GM18907 (cell line): Measurements from ENCODE around the gene TCEAL3.
"Not testable (repeated sequence)": the region's sequence is repeated elsewhere in the genome, so short reads cannot be mapped to it uniquely, and the experiment has no call there.

Source experiments
- ATAC-seq: cut with Tn5 transposase; IDR thresholded peaks from one replicate; pipeline ENCODE4 v1.9.1; 2021; ENCODE audit warnings: mild to moderate bottlenecking, moderate library complexity; ENCODE audit not compliant: unreplicated experiment

The TCEAL3 gene

GRCh38 chrX:103624111-103624510 lies 16.3 kb downstream of the TCEAL3 start:
- ATAC-seq = no peak

DNA sequence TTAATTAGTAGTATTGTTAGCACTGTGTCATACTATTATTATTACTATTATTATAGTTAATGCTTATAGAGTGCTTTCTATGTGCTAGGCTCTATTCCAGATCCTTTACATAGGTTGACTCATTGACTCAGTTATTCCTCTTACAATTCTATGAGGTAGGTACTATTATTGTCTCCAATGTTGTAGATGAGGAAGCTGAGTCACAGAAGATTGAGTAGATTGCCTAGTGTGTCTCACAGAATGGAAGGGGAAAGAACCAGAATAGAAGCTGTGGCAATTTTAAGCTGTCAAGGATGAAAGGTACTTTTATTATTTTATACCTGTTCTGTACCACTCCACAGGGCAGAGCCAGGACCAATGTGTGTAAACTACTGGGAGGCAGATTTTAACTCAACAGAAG lies 19.1 kb downstream of the TCEAL3 start:
- ATAC-seq = no peak

GRCh38 chrX:103628386-103629317 lies 20.9 kb downstream of the TCEAL3 start, which contains the start of gene TCEAL1:
Gene TCEAL1, plus strand, starts transcription at chrX:103628975. Its CDS starts 942 bp downstream, at chrX:103629917.
- ATAC-seq = peak; percentile 70

GRCh38 chrX:103629318-103630170 lies 21.8 kb downstream of the TCEAL3 start:
- peak; percentile 41 for ATAC-seq

DNA sequence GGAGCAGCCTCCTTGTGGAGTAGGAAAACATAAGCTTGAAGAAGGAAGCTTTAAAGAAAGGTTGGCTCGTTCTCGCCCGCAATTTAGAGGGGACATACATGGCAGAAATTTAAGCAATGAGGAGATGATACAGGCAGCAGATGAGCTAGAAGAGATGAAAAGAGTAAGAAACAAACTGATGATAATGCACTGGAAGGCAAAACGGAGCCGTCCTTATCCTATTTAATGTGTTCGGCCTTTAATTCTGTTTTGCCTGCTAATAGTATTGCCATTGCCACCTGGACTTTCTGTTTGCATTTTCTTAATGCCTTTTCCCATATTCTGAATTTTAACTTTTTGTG lies 22.4 kb downstream of the TCEAL3 start:
- ATAC-seq = no peak

DNA sequence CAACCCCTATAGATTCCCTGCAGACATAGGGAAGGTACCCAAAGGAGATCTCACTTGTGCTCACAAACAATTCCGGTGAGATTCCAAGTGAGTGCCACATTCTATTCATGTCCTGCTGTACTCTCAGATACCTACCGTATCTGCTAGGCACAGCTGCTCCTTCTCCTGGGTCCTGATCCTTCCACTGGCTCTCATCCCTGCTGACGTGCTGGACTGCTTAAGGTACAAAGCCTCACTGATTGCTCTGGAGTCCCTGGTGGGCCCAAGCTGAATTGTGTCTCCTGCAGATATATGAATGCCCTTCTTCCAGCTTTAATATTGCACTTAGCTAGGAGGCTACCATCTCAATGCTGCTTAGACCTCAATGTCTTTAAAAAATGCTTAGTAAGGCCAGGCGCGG lies 23.4 kb downstream of the TCEAL3 start:
- ATAC-seq = no peak

GRCh38 chrX:103635436-103635835 lies 27.7 kb downstream of the TCEAL3 start:
- no peak for ATAC-seq

DNA sequence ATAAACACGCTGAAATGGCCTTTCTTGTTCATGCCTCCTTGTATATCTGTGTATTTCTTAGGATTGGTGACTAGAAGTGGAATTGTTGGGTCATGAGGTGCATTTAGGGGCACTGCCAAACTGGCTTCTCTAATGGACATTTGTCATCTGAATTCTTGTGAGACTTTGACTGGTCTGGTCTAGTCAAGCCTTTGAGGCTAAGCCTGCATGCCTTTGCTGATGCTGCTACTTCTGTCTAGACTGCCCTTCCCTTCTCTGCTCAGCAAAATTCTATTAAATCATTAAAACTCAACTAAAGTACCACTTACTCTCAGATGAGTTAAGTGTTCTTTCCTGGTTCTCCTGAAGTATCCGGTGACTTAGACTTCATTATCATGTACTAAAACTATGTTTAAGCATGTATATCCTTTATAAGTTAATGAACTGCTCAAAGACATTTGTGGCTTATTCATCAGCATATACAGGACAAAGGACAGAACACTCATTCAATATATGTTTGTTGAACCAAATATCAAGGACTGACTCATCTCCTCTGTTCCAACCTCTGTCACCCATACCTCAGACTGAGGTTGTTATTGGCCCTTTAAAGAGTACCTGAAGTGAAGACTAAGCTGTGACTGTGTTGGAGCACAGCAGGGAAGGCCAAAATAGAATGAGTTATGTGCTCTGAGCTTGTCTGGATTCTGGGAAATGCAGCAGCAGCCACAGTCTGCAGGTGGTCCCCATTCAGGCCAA lies 30.0 kb downstream of the TCEAL3 start:
- no peak for ATAC-seq

DNA sequence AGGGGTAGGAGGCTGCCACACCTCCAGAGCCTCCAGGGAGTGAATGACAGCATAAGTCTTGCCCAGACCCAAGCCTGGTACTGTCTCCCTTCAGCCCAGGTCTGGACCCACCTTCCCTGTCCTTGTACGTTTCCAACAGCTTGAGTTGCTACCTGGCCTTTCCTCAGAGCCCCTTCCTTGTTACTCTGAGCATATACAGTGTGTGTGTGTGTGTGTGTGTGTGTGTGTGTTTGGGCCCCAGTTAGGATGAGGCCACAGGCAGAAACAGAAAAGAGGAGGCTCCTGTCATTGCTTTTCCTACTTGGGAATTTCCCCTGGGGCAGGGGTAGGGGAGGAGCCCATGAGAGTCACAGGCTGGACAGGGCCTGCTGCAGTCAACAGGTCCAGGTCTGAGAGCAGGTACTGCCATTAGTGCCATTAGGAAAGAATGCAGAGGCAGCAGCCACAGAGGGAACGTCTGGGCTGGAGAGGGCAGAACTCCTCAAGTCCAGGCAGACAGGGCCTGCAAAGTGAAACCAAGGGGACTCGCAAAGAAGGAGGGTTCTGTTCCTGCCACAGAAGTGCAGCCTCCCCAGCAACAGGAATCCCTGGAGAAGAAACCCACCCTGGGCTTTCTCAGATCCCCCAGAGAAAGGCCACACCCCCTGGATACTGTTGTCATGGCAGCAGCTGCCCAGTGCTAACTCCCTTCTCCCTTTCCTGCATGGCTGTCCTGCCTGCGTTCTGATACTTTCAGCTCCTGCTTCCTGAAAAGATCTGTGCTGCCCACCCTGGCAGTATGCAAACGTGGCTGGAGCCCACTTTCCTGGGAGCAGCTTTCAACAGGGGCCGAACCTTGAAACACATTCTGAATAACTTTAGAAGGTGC lies 30.9 kb downstream of the TCEAL3 start:
- ATAC-seq = not testable (repeated sequence)

GRCh38 chrX:103640401-103641155 lies 32.8 kb downstream of the TCEAL3 start:
- no peak for ATAC-seq

DNA sequence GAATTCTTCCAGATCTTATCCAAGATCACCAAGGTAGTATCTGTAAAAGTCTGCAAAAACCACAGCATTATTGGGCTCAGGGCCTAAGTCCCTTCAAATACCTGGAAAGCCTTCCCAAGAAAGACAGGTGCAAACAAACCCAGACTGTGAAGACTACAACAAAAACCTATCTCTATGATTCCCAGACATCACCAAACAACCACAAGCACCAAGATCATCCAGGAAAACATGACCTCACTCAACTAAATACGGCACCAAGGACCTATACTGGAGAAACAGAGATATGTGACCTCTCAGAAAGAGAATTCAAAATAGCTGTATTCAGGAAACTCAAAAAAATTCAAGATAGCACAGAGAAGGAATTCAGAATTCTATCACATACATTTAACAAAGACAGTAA lies 36.4 kb downstream of the TCEAL3 start:
- no peak for ATAC-seq

DNA sequence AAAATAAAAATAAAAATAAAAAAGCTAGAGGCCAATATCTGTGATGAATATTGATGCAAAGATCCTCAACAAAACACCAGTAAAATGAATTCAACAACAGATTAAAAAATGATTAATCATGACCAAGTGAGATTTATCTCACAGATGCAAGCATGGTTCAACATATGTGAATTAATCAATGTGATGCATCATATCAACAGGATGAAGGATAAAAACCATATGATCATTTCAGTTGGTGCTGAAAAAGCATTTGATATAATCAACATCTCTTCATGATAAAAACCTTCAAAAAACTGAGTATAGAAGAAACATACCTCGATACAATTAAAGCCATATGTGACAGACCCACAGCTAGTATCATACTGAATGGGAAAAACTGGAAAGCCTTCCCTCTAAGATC lies 39.9 kb downstream of the TCEAL3 start:
- ATAC-seq = no peak

GRCh38 chrX:103651151-103651773 lies 43.5 kb downstream of the TCEAL3 start:
- no peak for ATAC-seq

- not testable (repeated sequence) for ATAC-seq
Observed at GRCh38 chrX:103655230-103656000, 47.7 kb downstream of the TCEAL3 start.

- no peak for ATAC-seq
Observed at GRCh38 chrX:103656617-103657016, 48.9 kb downstream of the TCEAL3 start.

- not testable (repeated sequence) for ATAC-seq
Observed at GRCh38 chrX:103657066-103657465, 49.3 kb downstream of the TCEAL3 start.

DNA sequence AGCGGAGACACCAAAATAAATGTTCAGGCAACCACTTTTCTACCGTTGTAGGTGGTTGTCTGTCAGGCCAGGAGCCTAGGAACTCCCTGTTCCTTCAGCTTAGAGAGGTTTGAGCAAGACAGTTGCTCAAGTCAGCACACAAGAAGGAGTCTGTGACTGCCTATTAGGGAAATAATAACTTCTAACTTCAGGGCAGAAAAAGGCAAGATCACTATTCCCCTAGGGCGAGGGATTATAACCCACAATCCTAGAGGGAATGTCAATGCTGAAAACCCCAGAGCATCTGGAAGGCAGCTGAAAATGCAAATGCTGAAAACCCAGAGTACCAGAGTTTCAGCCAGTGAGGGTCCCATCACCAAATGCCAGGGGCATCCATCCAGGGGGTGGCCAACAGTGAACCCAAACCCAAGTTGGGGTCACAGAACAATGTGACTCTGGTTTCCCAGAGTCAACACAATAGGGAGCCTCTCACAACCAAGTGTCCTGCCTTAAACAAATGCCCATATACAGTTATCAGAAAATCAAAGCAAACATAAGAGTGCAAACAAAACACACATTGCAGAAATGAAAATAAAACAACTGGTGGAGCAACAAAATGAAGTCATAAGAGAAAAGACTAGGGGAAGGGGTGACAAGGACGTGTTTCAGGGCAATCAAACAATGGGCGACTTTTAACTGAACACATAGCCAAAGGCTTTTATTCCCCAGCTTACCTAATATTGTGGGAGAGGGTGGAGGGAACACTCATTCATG lies 51.1 kb downstream of the TCEAL3 start:
- ATAC-seq = no peak
